Measurements from ENCODE around the gene RASL10B. TPM values are rescaled to one million over a fixed set of nuclear protein-coding genes. Genes with fewer than 3 reads are reported as not detected.
A peak's percentile ranks its signal among the peaks of the same experiment; 100 is the strongest.

Gene RASL10B
- total RNA-seq, 1 experiment from 2014 or later: 0.09 TPM

DNA sequence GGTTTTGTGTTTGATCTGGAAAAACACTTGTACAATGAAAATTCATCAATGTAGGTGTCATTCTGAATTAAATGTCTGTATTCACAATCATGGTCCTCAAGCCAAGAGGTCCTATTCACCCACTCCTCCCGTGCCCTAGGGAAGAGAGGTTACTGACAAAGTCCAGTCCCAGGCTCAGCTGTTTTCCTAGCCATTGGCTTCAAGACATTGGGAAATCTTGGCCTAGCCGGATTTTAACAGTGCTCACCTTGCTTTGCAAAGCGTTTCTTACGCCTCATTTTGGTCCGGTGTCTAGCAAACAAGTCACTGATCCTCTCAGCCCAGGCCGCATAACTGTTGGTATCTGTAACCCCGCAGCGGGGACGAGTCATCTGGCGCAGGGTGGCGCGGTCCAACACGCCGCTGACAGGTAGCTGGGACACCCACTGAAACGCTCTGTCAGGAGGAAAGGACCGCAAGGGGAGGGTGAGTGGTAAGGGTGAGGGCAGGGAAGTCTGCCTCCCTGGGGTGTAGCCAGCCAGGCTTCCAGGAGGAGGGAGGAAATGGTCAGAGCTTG, 47.3 kb downstream of the RASL10B start:
- Mint-ChIP-seq H3K27ac (ENCODE audit: low read depth, unreplicated experiment) (peak overlapping the region; percentile 82), H3K4me1 (ENCODE audit: insufficient read depth, unreplicated experiment) (peaks cover 48% of the 10 kb centered on the region), H3K4me3 (ENCODE audit: unreplicated experiment) (peak overlapping the region; percentile 62), H3K9me3 (ENCODE audit: unreplicated experiment) (no peaks in the 10 kb centered on the region), H3K27me3 (ENCODE audit: insufficient read depth, unreplicated experiment) (no peaks in the 10 kb centered on the region), H3K36me3 (ENCODE audit: insufficient read depth, unreplicated experiment) (peaks cover 42% of the 10 kb centered on the region)
- TF ChIP-seq CTCF (IDR thresholded peaks at IDR 0.05; ENCODE audit: unreplicated experiment): no peak
- peak; percentile 70 for DNase-seq (ENCODE audit: unreplicated experiment)
- ChIA-PET CTCF (interaction anchor here (0.7 to 30.0 kb wide), 7 partner anchors 10 to 30 kb away, joined by 3 to 684 read pairs (median 7); partner anchors contain the start of genes MMP28 and TAF15), POLR2A (interaction anchor here (0.9 to 27.6 kb wide), 4 partner anchors 4 to 770 kb away, joined by 4 to 736 read pairs (median 612); partner anchors contain the start of genes MMP28 and TAF15)
- intact Hi-C loops (cut with micrococcal nuclease): no loop called here
- TSS peak; percentile 66 for BruUV-seq (replicated peaks)

GRCh38 chr17:35780950-35781349, 49.5 kb downstream of the RASL10B start:
- TF ChIP-seq CTCF (IDR thresholded peaks at IDR 0.05; ENCODE audit: unreplicated experiment): no peak

GRCh38 chr17:35784895-35785294, 53.5 kb downstream of the RASL10B start:
- Mint-ChIP-seq H3K27ac (ENCODE audit: low read depth, unreplicated experiment) (peak overlapping the region; percentile 93), H3K36me3 (ENCODE audit: insufficient read depth, unreplicated experiment) (peaks cover 53% of the 10 kb centered on the region), H3K27me3 (ENCODE audit: insufficient read depth, unreplicated experiment) (no peaks in the 10 kb centered on the region), H3K4me3 (ENCODE audit: unreplicated experiment) (peak overlapping the region; percentile 11), H3K9me3 (ENCODE audit: unreplicated experiment) (no peaks in the 10 kb centered on the region), H3K4me1 (ENCODE audit: insufficient read depth, unreplicated experiment) (peaks cover 51% of the 10 kb centered on the region)
- POLR2A ChIA-PET: interaction anchor here (0.5 to 27.6 kb wide), 7 partner anchors 5 to 206 kb away, joined by 3 to 736 read pairs (median 8); partner anchors contain the start of genes MMP28, PEX12 and TAF15
- peak; percentile 98 for DNase-seq (ENCODE audit: unreplicated experiment)
- no peak for TF ChIP-seq CTCF (IDR thresholded peaks at IDR 0.05; ENCODE audit: unreplicated experiment)
- intact Hi-C loops (cut with micrococcal nuclease): no loop called here
- BruUV-seq (replicated peaks): no TSS peak
- CTCF ChIA-PET: interaction anchor here (0.6 to 6.2 kb wide), 7 partner anchors 10 to 721 kb away, joined by 3 to 48 read pairs (median 11); partner anchors contain the start of genes MMP28 and TAF15

More at GRCh38 chr17:35780950-35781349, 49.5 kb downstream of the RASL10B start:
- ChIA-PET CTCF (interaction anchor here (0.6 to 30.0 kb wide), 8 partner anchors 14 to 153 kb away, joined by 3 to 684 read pairs (median 5); partner anchors contain the start of gene TAF15), POLR2A (interaction anchor here (26.1 to 27.6 kb wide), 3 partner anchors 6 to 28 kb away, joined by 489 to 736 read pairs (median 736); partner anchors contain the start of genes MMP28 and TAF15)
- intact Hi-C loops (cut with micrococcal nuclease): no loop called here
- H3K36me3 Mint-ChIP-seq (ENCODE audit: insufficient read depth, unreplicated experiment): peaks cover 53% of the 10 kb centered on the region
- H3K27me3 Mint-ChIP-seq (ENCODE audit: insufficient read depth, unreplicated experiment): no peaks in the 10 kb centered on the region
- DNase-seq (ENCODE audit: unreplicated experiment): no peak
- BruUV-seq (replicated peaks): no TSS peak
- H3K4me1 Mint-ChIP-seq (ENCODE audit: insufficient read depth, unreplicated experiment): peaks cover 49% of the 10 kb centered on the region
- H3K27ac Mint-ChIP-seq (ENCODE audit: low read depth, unreplicated experiment): no peak overlapping the region
- H3K9me3 Mint-ChIP-seq (ENCODE audit: unreplicated experiment): no peaks in the 10 kb centered on the region
- no peak overlapping the region for H3K4me3 Mint-ChIP-seq (ENCODE audit: unreplicated experiment)

DNA sequence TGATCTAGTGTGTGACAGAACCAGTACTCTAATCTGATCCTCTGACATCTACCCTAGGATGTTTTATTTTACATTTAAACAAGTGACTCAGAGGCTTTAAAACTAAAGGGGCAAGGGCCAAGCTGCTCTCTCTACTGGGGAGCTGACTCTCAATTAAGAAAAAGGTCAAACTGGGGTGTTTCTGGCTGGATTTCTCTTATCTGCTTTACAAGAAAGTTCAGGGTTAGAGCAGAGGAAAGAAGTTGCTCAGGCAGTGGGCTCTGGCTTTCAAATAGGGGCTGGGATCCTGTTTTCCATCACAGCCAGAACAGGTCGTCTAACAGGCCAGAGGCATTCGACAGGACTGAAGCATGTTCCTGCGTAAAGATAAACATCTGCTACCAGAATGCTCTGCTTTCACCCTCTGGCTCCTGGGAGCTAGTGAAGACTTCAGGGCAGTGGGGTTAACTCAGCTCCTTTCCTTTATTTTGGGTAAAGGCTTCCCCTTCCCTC, 55.5 kb downstream of the RASL10B start:
- Mint-ChIP-seq H3K36me3 (ENCODE audit: insufficient read depth, unreplicated experiment) (peaks cover 42% of the 10 kb centered on the region), H3K4me1 (ENCODE audit: insufficient read depth, unreplicated experiment) (peaks cover 50% of the 10 kb centered on the region), H3K27ac (ENCODE audit: low read depth, unreplicated experiment) (peak overlapping the region; percentile 85), H3K9me3 (ENCODE audit: unreplicated experiment) (no peaks in the 10 kb centered on the region), H3K27me3 (ENCODE audit: insufficient read depth, unreplicated experiment) (no peaks in the 10 kb centered on the region), H3K4me3 (ENCODE audit: unreplicated experiment) (no peak overlapping the region)
- BruUV-seq (replicated peaks): no TSS peak
- POLR2A ChIA-PET: interaction anchor here (0.9 to 27.6 kb wide), 5 partner anchors 3 to 198 kb away, joined by 3 to 736 read pairs (median 489); partner anchors contain the start of genes MMP28 and TAF15
- intact Hi-C loops (cut with micrococcal nuclease): no loop called here
- CTCF ChIA-PET: interaction anchor here (0.7 to 6.2 kb wide), 7 partner anchors 8 to 23 kb away, joined by 3 to 48 read pairs (median 25); partner anchors contain the start of genes MMP28 and TAF15
- TF ChIP-seq CTCF (IDR thresholded peaks at IDR 0.05; ENCODE audit: unreplicated experiment): no peak
- no peak for DNase-seq (ENCODE audit: unreplicated experiment)

All from MCF 10A (cell line).